ENCODE data around the gene ARMH4.

DNA sequence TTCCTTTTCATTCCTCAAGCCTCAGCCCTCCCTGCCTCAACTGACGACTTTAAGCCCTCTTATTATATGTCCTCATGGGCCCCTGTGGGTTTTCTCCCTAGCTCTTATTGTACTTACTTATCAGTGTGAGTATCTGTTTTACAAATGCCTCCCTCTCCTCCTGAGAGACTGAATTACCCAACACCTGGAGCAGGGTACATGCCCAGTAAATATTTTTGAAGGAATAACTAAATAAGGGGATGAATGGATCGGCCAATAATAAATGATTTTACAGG, 190.3 kb downstream of the ARMH4 start:
- TF ChIP-seq POLR2A (IDR thresholded peaks at IDR 0.05): no peak
- TF ChIP-seq, protein P1, sequence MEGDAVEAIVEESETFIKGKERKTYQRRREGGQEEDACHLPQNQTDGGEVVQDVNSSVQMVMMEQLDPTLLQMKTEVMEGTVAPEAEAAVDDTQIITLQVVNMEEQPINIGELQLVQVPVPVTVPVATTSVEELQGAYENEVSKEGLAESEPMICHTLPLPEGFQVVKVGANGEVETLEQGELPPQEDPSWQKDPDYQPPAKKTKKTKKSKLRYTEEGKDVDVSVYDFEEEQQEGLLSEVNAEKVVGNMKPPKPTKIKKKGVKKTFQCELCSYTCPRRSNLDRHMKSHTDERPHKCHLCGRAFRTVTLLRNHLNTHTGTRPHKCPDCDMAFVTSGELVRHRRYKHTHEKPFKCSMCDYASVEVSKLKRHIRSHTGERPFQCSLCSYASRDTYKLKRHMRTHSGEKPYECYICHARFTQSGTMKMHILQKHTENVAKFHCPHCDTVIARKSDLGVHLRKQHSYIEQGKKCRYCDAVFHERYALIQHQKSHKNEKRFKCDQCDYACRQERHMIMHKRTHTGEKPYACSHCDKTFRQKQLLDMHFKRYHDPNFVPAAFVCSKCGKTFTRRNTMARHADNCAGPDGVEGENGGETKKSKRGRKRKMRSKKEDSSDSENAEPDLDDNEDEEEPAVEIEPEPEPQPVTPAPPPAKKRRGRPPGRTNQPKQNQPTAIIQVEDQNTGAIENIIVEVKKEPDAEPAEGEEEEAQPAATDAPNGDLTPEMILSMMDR (IDR thresholded peaks at IDR 0.05): no peak
